Activated naive CD4-positive, alpha-beta T cell treated with anti-CD3 and anti-CD28 coated beads for 36 hours (primary cell): Measurements from ENCODE around the gene AP2B1. TPM values are rescaled to one million over a fixed set of nuclear protein-coding genes. Genes with fewer than 3 reads are reported as not detected.

ENCODE experiments used
- CTCF ChIA-PET: fragments of 350-600 bp; sonication (Branson Sonifier 250); formaldehyde crosslinking; loops from one replicate; lab custom pipeline; 2021; ENCODE audit warnings: antibody characterized with exemption; lab: Charles Lee
- DNase-seq: peaks from one replicate; pipeline ENCODE4 v3.0.0-alpha.2; 2020
- H3K27ac Mint-ChIP-seq: one replicate; pipeline ENCODE4 v1.8.0; 2021; ENCODE audit warnings: mild to moderate bottlenecking, mixed read lengths
- H3K27me3 Mint-ChIP-seq: one replicate; pipeline ENCODE4 v1.8.0; 2021; ENCODE audit warnings: low read depth, mixed read lengths
- H3K36me3 Mint-ChIP-seq: one replicate; pipeline ENCODE4 v1.8.0; 2021; ENCODE audit warnings: low read depth, mixed read lengths
- H3K4me1 Mint-ChIP-seq: one replicate; pipeline ENCODE4 v1.8.0; 2021; ENCODE audit warnings: low read depth, mixed read lengths
- H3K4me3 Mint-ChIP-seq: one replicate; pipeline ENCODE4 v1.8.0; 2021; ENCODE audit warnings: mild to moderate bottlenecking, moderate library complexity, mixed read lengths
- H3K9me3 Mint-ChIP-seq: one replicate; pipeline ENCODE4 v1.8.0; 2021; ENCODE audit warnings: mixed read lengths
- intact Hi-C: fragments of 100-400 bp; cut with micrococcal nuclease; formaldehyde crosslinking; loops from one replicate; pipeline ENCODE4 v1.15.1; 2023
- total RNA-seq, 2 experiments: library from RNA; stranded (reverse); gene quantifications; one replicate each; pipeline ENCODE4 v1.2.3, GENCODE V29; 2021

AP2B1 gene
- total RNA-seq, 2 experiments from 2014 or later = 158 to 172 TPM

GRCh38 chr17:35578197-35578928, 8.8 kb upstream of the AP2B1 start, which contains the start of gene PEX12:
TSS of gene PEX12 (minus strand) at chr17:35578571. CDS start at chr17:35578021, 550 bp downstream.
- CTCF ChIA-PET = interaction anchor here (0.6 to 1.7 kb wide), 6 partner anchors 9 to 230 kb away, joined by 3 to 7 read pairs (median 4); partner anchors contain the start of genes AP2B1 and SLFN12L
- H3K36me3 Mint-ChIP-seq = peaks cover 3% of the 10 kb centered on the region
- no peaks in the 10 kb centered on the region for H3K9me3 Mint-ChIP-seq
- DNase-seq = peak; percentile 93
- intact Hi-C loops = loop anchor here (1.0 to 2.0 kb wide), 5 partner anchors 9 to 334 kb away; partner anchors contain the start of genes AP2B1, SLFN12L and TAF15
- peak within 1 kb of the TSS; percentile 93 for H3K4me3 Mint-ChIP-seq
- peak within 1 kb of the TSS; percentile 98 for H3K27ac Mint-ChIP-seq
- H3K27me3 Mint-ChIP-seq = no peaks in the 10 kb centered on the region
- peaks cover 19% of the 10 kb centered on the region for H3K4me1 Mint-ChIP-seq

- Mint-ChIP-seq H3K4me1 (peaks cover 19% of the 10 kb centered on the region), H3K27me3 (no peaks in the 10 kb centered on the region), H3K27ac (peak overlapping the region; percentile 98), H3K4me3 (peak overlapping the region; percentile 93), H3K9me3 (no peaks in the 10 kb centered on the region), H3K36me3 (peaks cover 3% of the 10 kb centered on the region)
- peak; percentile 37 for DNase-seq
- CTCF ChIA-PET = interaction anchor here (0.6 to 1.7 kb wide), 7 partner anchors 8 to 229 kb away, joined by 3 to 7 read pairs (median 4); partner anchors contain the start of genes AP2B1 and SLFN12L
- intact Hi-C loops = loop anchor here (1.0 to 2.0 kb wide), 5 partner anchors 8 to 334 kb away; partner anchors contain the start of genes AP2B1, SLFN12L and TAF15
These were observed 8.1 kb upstream of the AP2B1 start for GRCh38 chr17:35578929-35579432.

GRCh38 chr17:35584061-35584460, 3.1 kb upstream of the AP2B1 start:
- no peak for DNase-seq
- Mint-ChIP-seq H3K9me3 (no peaks in the 10 kb centered on the region), H3K27me3 (no peaks in the 10 kb centered on the region), H3K27ac (no peak overlapping the region), H3K4me1 (peaks cover 18% of the 10 kb centered on the region), H3K36me3 (peaks cover 7% of the 10 kb centered on the region), H3K4me3 (no peak overlapping the region)
- CTCF ChIA-PET = no interaction called here
- intact Hi-C loops = no loop called here

GRCh38 chr17:35586569-35587073, 501 bp upstream of the AP2B1 start:
- intact Hi-C loops = loop anchor here (1.0 to 5.0 kb wide), 7 partner anchors 8 to 498 kb away; partner anchors contain the start of genes PEX12, SLFN12L and TAF15
- CTCF ChIA-PET = interaction anchor here (0.8 to 1.3 kb wide), 5 partner anchors 8 to 221 kb away, joined by 3 to 4 read pairs (median 3); partner anchors contain the start of gene PEX12
- peak; percentile 15 for DNase-seq
- Mint-ChIP-seq H3K27ac (peak overlapping the region; percentile 97), H3K9me3 (no peaks in the 10 kb centered on the region), H3K36me3 (peaks cover 7% of the 10 kb centered on the region), H3K4me1 (peaks cover 29% of the 10 kb centered on the region), H3K4me3 (peak overlapping the region; percentile 97), H3K27me3 (no peaks in the 10 kb centered on the region)

GRCh38 chr17:35588196-35588920, 1.2 kb downstream of the AP2B1 start:
- peaks cover 29% of the 10 kb centered on the region for H3K4me1 Mint-ChIP-seq
- no peaks in the 10 kb centered on the region for H3K27me3 Mint-ChIP-seq
- H3K27ac Mint-ChIP-seq = peak overlapping the region; percentile 62
- intact Hi-C loops = loop anchor here (1.0 to 5.0 kb wide), 2 partner anchors 214 to 276 kb away; no protein-coding TSS in a partner anchor
- peak overlapping the region; percentile 97 for H3K4me3 Mint-ChIP-seq
- DNase-seq = peak; percentile 43
- CTCF ChIA-PET = interaction anchor here (0.9 to 1.6 kb wide), 7 partner anchors 8 to 159 kb away, joined by 3 to 5 read pairs (median 3); no protein-coding TSS in a partner anchor
- H3K36me3 Mint-ChIP-seq = peaks cover 8% of the 10 kb centered on the region
- no peaks in the 10 kb centered on the region for H3K9me3 Mint-ChIP-seq

GRCh38 chr17:35596072-35596471, 8.9 kb downstream of the AP2B1 start:
- no peaks in the 10 kb centered on the region for H3K9me3 Mint-ChIP-seq
- CTCF ChIA-PET = interaction anchor here (0.6 to 1.3 kb wide), 3 partner anchors 102 to 151 kb away, joined by 3 to 4 read pairs (median 3); partner anchors contain the start of gene RASL10B
- peaks cover 32% of the 10 kb centered on the region for H3K36me3 Mint-ChIP-seq

GRCh38 chr17:35596530-35597233, 9.6 kb downstream of the AP2B1 start:
- H3K36me3 Mint-ChIP-seq = peaks cover 32% of the 10 kb centered on the region
- peaks cover 3% of the 10 kb centered on the region for H3K4me1 Mint-ChIP-seq
- no peaks in the 10 kb centered on the region for H3K9me3 Mint-ChIP-seq
- H3K27me3 Mint-ChIP-seq = no peaks in the 10 kb centered on the region
- CTCF ChIA-PET = interaction anchor here (0.6 to 1.4 kb wide), 5 partner anchors 8 to 167 kb away, joined by 3 to 4 read pairs (median 3); partner anchors contain the start of gene RASL10B
- no peak for DNase-seq
- no peak overlapping the region for H3K4me3 Mint-ChIP-seq
- intact Hi-C loops = no loop called here
- no peak overlapping the region for H3K27ac Mint-ChIP-seq

More at GRCh38 chr17:35596072-35596471, 8.9 kb downstream of the AP2B1 start:
- Mint-ChIP-seq H3K27me3 (no peaks in the 10 kb centered on the region), H3K4me3 (no peak overlapping the region), H3K4me1 (peaks cover 3% of the 10 kb centered on the region), H3K27ac (no peak overlapping the region)
- intact Hi-C loops = no loop called here
- DNase-seq = no peak

- intact Hi-C loops = no loop called here
- Mint-ChIP-seq H3K27ac (no peak overlapping the region), H3K9me3 (no peaks in the 10 kb centered on the region), H3K36me3 (peaks cover 34% of the 10 kb centered on the region), H3K4me1 (peaks cover 3% of the 10 kb centered on the region), H3K4me3 (no peak overlapping the region), H3K27me3 (no peaks in the 10 kb centered on the region)
- DNase-seq = no peak
- CTCF ChIA-PET = interaction anchor here (1.4 kb wide), 1 partner anchor 9 kb away, joined by 3 read pairs; no protein-coding TSS in a partner anchor
These were observed 10.5 kb downstream of the AP2B1 start for GRCh38 chr17:35597604-35598003.

GRCh38 chr17:35603674-35604073, 16.6 kb downstream of the AP2B1 start:
- CTCF ChIA-PET = interaction anchor here (1.3 to 1.4 kb wide), 2 partner anchors 10 to 128 kb away, joined by 3 to 8 read pairs; partner anchors contain the start of gene RASL10B
- H3K36me3 Mint-ChIP-seq = peaks cover 28% of the 10 kb centered on the region
- H3K9me3 Mint-ChIP-seq = no peaks in the 10 kb centered on the region
- H3K27ac Mint-ChIP-seq = no peak overlapping the region
- no peak for DNase-seq
- no peak overlapping the region for H3K4me3 Mint-ChIP-seq
- intact Hi-C loops = no loop called here
- H3K27me3 Mint-ChIP-seq = no peaks in the 10 kb centered on the region
- no peaks in the 10 kb centered on the region for H3K4me1 Mint-ChIP-seq

- Mint-ChIP-seq H3K27ac (no peak overlapping the region), H3K9me3 (no peaks in the 10 kb centered on the region), H3K36me3 (peaks cover 30% of the 10 kb centered on the region), H3K4me3 (no peak overlapping the region), H3K4me1 (no peaks in the 10 kb centered on the region), H3K27me3 (no peaks in the 10 kb centered on the region)
- intact Hi-C loops = no loop called here
- no peak for DNase-seq
- CTCF ChIA-PET = no interaction called here
These were observed 18.6 kb downstream of the AP2B1 start for GRCh38 chr17:35605678-35606077.

GRCh38 chr17:35607239-35607847, 20.2 kb downstream of the AP2B1 start:
- peaks cover 32% of the 10 kb centered on the region for H3K36me3 Mint-ChIP-seq
- DNase-seq = no peak
- no peaks in the 10 kb centered on the region for H3K27me3 Mint-ChIP-seq
- H3K27ac Mint-ChIP-seq = no peak overlapping the region
- no peak overlapping the region for H3K4me3 Mint-ChIP-seq
- H3K9me3 Mint-ChIP-seq = no peaks in the 10 kb centered on the region
- H3K4me1 Mint-ChIP-seq = no peaks in the 10 kb centered on the region
- intact Hi-C loops = no loop called here
- CTCF ChIA-PET = interaction anchor here (0.6 to 1.7 kb wide), 5 partner anchors 16 to 292 kb away, joined by 3 to 4 read pairs (median 3); no protein-coding TSS in a partner anchor
